ENCODE data around the gene TMEM39B.
"Not testable (repeated sequence)": the region's sequence is repeated elsewhere in the genome, so short reads cannot be mapped to it uniquely, and the experiment has no call there.

The TMEM39B gene

GRCh38 chr1:32071758-32072621, 749 bp upstream of the TMEM39B start:
- DNase-seq (ENCODE audit: low spot score), result no peak

- no peak for DNase-seq (ENCODE audit: low spot score)
Measured at GRCh38 chr1:32073299-32074229, 825 bp downstream of the TMEM39B start.

GRCh38 chr1:32074841-32075240, 2.1 kb downstream of the TMEM39B start:
- DNase-seq (ENCODE audit: low spot score), result no peak

GRCh38 chr1:32077451-32077850, 4.7 kb downstream of the TMEM39B start:
- DNase-seq (ENCODE audit: low spot score), result no peak

GRCh38 chr1:32082022-32082421, 9.3 kb downstream of the TMEM39B start:
- DNase-seq (ENCODE audit: low spot score), result no peak

GRCh38 chr1:32086381-32086780, 13.6 kb downstream of the TMEM39B start:
- not testable (repeated sequence) for DNase-seq (ENCODE audit: low spot score)

- no peak for DNase-seq (ENCODE audit: low spot score)
Measured at GRCh38 chr1:32091176-32091575, 18.4 kb downstream of the TMEM39B start.

- no peak for DNase-seq (ENCODE audit: low spot score)
Measured at GRCh38 chr1:32091591-32091990, 18.9 kb downstream of the TMEM39B start.

GRCh38 chr1:32094746-32095521, 22.2 kb downstream of the TMEM39B start:
- DNase-seq (ENCODE audit: low spot score), result no peak

- DNase-seq (ENCODE audit: low spot score), result no peak
Measured at GRCh38 chr1:32099426-32099825, 26.7 kb downstream of the TMEM39B start.

GRCh38 chr1:32100359-32100758, 27.6 kb downstream of the TMEM39B start:
- no peak for DNase-seq (ENCODE audit: low spot score)

GRCh38 chr1:32100807-32101708, 28.3 kb downstream of the TMEM39B start:
- peak; percentile 80 for DNase-seq (ENCODE audit: low spot score)

GRCh38 chr1:32104127-32104526, 31.4 kb downstream of the TMEM39B start:
- DNase-seq (ENCODE audit: low spot score), result no peak

GRCh38 chr1:32105338-32105737, 32.6 kb downstream of the TMEM39B start:
- DNase-seq (ENCODE audit: low spot score), result no peak

- no peak for DNase-seq (ENCODE audit: low spot score)
Measured at GRCh38 chr1:32106663-32107275, 34.0 kb downstream of the TMEM39B start.

GRCh38 chr1:32107742-32108661, 35.3 kb downstream of the TMEM39B start, which contains the start of gene KPNA6:
Gene KPNA6, plus strand, starts transcription at chr1:32108056. Its CDS starts 75 bp downstream, at chr1:32108131.
- DNase-seq (ENCODE audit: low spot score), result peak; percentile 84

GRCh38 chr1:32111040-32111623, 38.4 kb downstream of the TMEM39B start:
- DNase-seq (ENCODE audit: low spot score), result no peak

GRCh38 chr1:32111789-32112188, 39.0 kb downstream of the TMEM39B start:
- peak; percentile 8 for DNase-seq (ENCODE audit: low spot score)

GRCh38 chr1:32112806-32113375, 40.2 kb downstream of the TMEM39B start:
- DNase-seq (ENCODE audit: low spot score), result no peak

Data from AG08395 (cell line).